ENCODE results near the gene TRAP1.

DNA sequence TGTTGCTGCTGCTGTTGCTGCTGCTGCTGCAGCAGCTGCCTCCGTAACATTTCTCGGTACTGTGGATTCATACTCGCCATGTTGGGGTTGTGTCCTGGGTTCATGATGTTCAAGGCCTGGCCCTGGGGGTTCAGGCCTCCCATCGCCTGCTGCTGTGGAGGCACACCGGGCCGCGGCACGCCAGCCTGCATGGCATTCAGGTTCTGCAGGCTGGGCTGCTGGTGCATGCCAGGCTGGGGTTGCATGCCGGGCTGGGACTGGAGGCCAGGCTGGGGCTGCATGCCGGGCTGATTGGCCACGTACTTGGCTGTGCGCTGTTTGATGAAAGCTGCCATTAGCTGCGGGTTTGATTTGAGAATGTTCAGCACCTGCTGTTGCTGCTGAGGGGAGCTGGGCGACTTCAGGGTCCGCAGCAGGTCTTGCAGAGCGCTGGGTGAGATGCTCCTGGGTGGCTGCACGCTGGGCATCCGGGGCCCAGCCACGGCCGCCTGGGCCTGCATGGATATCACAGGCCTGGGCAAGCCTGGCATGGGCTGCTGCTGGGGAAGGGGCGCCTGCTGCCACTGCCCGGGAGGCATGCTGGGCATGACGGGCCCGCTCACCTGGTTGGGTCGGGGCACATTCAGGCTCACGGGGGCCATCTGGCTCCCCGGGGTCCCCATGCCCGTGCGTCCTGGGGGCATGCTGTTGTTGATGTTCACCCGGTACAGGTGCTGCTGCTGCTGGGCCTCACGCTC is 11.3 kb upstream of the TRAP1 start:
- TF ChIP-seq, protein P1, sequence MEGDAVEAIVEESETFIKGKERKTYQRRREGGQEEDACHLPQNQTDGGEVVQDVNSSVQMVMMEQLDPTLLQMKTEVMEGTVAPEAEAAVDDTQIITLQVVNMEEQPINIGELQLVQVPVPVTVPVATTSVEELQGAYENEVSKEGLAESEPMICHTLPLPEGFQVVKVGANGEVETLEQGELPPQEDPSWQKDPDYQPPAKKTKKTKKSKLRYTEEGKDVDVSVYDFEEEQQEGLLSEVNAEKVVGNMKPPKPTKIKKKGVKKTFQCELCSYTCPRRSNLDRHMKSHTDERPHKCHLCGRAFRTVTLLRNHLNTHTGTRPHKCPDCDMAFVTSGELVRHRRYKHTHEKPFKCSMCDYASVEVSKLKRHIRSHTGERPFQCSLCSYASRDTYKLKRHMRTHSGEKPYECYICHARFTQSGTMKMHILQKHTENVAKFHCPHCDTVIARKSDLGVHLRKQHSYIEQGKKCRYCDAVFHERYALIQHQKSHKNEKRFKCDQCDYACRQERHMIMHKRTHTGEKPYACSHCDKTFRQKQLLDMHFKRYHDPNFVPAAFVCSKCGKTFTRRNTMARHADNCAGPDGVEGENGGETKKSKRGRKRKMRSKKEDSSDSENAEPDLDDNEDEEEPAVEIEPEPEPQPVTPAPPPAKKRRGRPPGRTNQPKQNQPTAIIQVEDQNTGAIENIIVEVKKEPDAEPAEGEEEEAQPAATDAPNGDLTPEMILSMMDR (IDR thresholded peaks at IDR 0.05; ENCODE audit: insufficient read depth, low read length, poor library complexity, severe bottlenecking), result no peak
- TF ChIP-seq EZH2phosphoT487 (conservative IDR thresholded peaks at IDR 0.05; ENCODE audit: low read length), result no peak
